GM21526 (cell line): ENCODE results near the gene CDH19.
"Not testable (repeated sequence)": the region's sequence is repeated elsewhere in the genome, so short reads cannot be mapped to it uniquely, and the experiment has no call there.

Experiments
- ATAC-seq: cut with Tn5 transposase; IDR thresholded peaks from one replicate; pipeline ENCODE4 v1.9.1; 2021; ENCODE audit warnings: moderate library complexity; ENCODE audit not compliant: unreplicated experiment, low FRiP score

CDH19 gene

DNA sequence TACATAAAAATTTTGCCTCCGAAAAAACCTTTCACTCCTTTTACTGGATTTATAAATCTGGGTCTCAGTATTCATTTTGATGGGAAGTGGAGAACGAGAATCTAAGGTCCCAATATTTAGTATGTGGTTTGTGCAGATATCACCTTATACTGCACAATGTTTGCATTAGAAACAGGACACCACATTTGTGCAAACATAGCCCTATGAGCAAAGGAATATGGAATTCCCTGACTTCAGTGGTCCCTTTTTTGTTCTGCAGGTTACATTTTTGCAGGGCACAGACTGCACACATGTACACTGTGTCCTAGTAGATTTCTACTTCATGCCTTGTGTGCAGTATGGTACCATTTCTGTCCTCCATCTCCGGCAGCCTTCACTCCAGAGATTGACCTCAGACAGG, 130.0 kb downstream of the CDH19 start:
- no peak for ATAC-seq

DNA sequence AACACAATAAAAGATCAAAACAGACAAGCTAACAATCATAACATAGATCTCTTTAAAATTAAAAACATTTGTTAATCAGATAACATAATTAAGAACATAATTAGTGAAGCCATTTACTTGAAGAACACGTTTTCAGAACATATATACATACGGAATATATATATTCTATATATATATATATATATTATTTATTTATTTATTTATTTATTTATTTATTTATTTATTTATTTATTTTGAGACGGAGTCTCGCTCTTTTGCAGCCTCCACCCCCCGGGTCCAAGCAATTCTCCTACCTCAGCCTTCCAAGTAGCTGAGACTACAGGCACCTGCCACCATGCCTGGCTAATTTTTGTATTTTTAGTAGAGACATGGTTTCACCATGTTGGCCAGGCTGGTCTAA, 137.7 kb downstream of the CDH19 start:
- not testable (repeated sequence) for ATAC-seq

DNA sequence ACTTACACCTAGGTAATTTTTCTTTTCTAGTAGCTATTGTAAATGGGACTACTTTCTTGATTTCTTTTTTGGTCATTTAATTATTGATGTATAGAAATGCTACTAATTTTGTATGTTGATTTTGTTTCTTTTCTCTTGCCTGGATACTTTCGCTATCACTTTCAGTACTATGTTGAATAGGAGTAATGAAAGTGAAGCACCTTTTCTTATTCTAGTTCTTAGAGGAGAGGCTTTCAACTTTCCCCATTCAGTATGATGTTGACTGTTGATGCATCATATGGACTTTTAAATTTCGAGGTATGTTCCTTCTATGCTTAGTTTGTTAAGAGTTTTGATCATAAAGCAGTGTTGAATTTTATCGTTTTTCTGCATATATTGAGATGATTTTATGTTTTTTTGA, 142.5 kb downstream of the CDH19 start:
- ATAC-seq = no peak

DNA sequence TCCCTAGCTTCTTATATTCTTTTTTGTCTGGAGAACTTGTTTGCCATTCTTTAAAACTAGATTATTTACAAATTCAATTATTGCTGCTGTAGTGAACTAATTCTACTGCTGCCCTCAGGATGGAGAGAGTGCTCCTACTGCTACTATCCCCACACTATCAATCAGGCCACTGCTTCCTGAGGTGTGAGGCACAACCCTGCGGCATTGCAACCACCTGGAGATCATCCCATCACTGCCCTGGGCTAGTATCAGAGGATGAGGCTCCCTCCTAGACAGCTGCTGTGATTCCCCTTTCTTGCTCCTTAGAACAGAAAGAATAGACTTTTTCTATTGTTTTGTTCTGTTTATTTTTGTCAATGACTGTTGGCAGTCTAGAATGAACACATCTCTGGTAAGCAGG, 146.6 kb downstream of the CDH19 start:
- no peak for ATAC-seq
